GM12878 (cell line): Measurements from ENCODE around the gene AIF1. TPM values are rescaled to one million over a fixed set of nuclear protein-coding genes. Genes with fewer than 3 reads are reported as not detected.

Experiments used
- ATF7 ChIP-seq: fragments of 450-650 bp; IDR thresholded peaks from 2 replicates; pipeline ENCODE4 v1.6.1; 2016; ENCODE audit warnings: low read depth, mild to moderate bottlenecking
- BACH1 ChIP-seq: fragments of 450-650 bp; IDR thresholded peaks from 2 replicates; pipeline ENCODE4 v1.6.1; 2017; ENCODE audit warnings: mild to moderate bottlenecking, borderline replicate concordance
- BCL11A ChIP-seq: IDR thresholded peaks from 2 replicates; pipeline ENCODE4 v1.6.1; 2011; ENCODE audit warnings: low read depth, low read length
- EGR1 ChIP-seq, 2 experiments: IDR thresholded peaks; 1 replicate in 1 of 2; 2 replicates in 1 of 2; pipeline ENCODE4 v1.6.1; 2011 to 2012; ENCODE audit warnings: low read depth in 2 of 2, low read length in 2 of 2, borderline replicate concordance in 1 of 2, mild to moderate bottlenecking in 1 of 2, moderate library complexity in 1 of 2
- FOXK2 ChIP-seq: fragments of 450-650 bp; IDR thresholded peaks from 2 replicates; pipeline ENCODE4 v1.6.1; 2017; ENCODE audit warnings: mild to moderate bottlenecking, moderate library complexity
- GABPA ChIP-seq: IDR thresholded peaks from 2 replicates; pipeline ENCODE4 v1.6.1; 2014; ENCODE audit warnings: antibody characterized with exemption, low read depth, mild to moderate bottlenecking, inconsistent platforms
- HCFC1 ChIP-seq: fragments of 150-350 bp; IDR thresholded peaks from 2 replicates; pipeline ENCODE4 v1.6.1; 2014; ENCODE audit warnings: low read length
- IKZF2 ChIP-seq, 2 experiments: fragments of 450-650 bp; IDR thresholded peaks; 2 replicates each; pipeline ENCODE4 v1.6.1; 2017; ENCODE audit warnings: mild to moderate bottlenecking in 2 of 2, moderate library complexity in 2 of 2
- JUND ChIP-seq: IDR thresholded peaks from 2 replicates; pipeline ENCODE4 v1.6.1; 2012; ENCODE audit warnings: low read depth, mild to moderate bottlenecking, low read length, improper control_type of control experiment, moderate library complexity
- KDM1A ChIP-seq: fragments of 200-600 bp; sonication (generic); IDR thresholded peaks from 2 replicates; pipeline ENCODE4 v1.6.1; 2016; ENCODE audit warnings: borderline replicate concordance
- MEF2A ChIP-seq: IDR thresholded peaks from 2 replicates; pipeline ENCODE4 v1.6.1; 2011; ENCODE audit warnings: low read depth, mild to moderate bottlenecking, low read length, moderate library complexity; ENCODE audit not compliant: insufficient read depth
- MTA3 ChIP-seq: IDR thresholded peaks from 2 replicates; pipeline ENCODE4 v1.6.1; 2012; ENCODE audit warnings: low read length, inconsistent platforms, borderline replicate concordance
- MYB ChIP-seq: fragments of 150-350 bp; IDR thresholded peaks from 2 replicates; pipeline ENCODE4 v1.6.1; 2014; ENCODE audit warnings: mild to moderate bottlenecking, low read depth, low read length, borderline replicate concordance
- POLR2A ChIP-seq: IDR thresholded peaks from 2 replicates; pipeline ENCODE4 v1.6.1; 2011; ENCODE audit warnings: low read depth, mild to moderate bottlenecking, low read length
- POLR2AphosphoS2 ChIP-seq: IDR thresholded peaks from 2 replicates; pipeline ENCODE4 v1.6.1; 2011; ENCODE audit warnings: low read depth, mild to moderate bottlenecking, low read length, improper control_type of control experiment, moderate library complexity
- RAD51 ChIP-seq: fragments of 450-650 bp; IDR thresholded peaks from 2 replicates; pipeline ENCODE4 v1.6.1; 2016; ENCODE audit warnings: moderate library complexity, mild to moderate bottlenecking, inconsistent platforms
- RCOR1 ChIP-seq: conservative IDR thresholded peaks from 2 replicates; pipeline ENCODE4 v1.6.1; 2012; ENCODE audit warnings: low read depth, low read length, improper control_type of control experiment
- TCF12 ChIP-seq: IDR thresholded peaks from 2 replicates; pipeline ENCODE4 v1.6.1; 2011; ENCODE audit warnings: low read depth, mild to moderate bottlenecking, low read length
- ZNF217 ChIP-seq: fragments of 450-650 bp; IDR thresholded peaks from 2 replicates; pipeline ENCODE4 v1.6.1; 2017; ENCODE audit warnings: antibody characterized with exemption, mild to moderate bottlenecking
- ZZZ3 ChIP-seq: IDR thresholded peaks from 2 replicates; pipeline ENCODE4 v1.6.1; 2011; ENCODE audit warnings: low read depth; ENCODE audit not compliant: control insufficient read depth, insufficient read length
- polyA plus RNA-seq, 11 experiments: library from polyadenylated mRNA; depleted of rRNA in 4 of 11; unstranded in 6 of 11; stranded (reverse) in 5 of 11; fragments of >200 nt; fragmentation: Nextera tagmentation in 4 of 11; fragmentation: Illumina TruSeq in 1 of 11; extraction: Ambion mirVana in 4 of 11; extraction: Trizol in 1 of 11; gene quantifications; 1 replicate in 1 of 11; 2 replicates in 10 of 11; pipeline versions ENCODE4 v1.2.1 to v1.2.3, GENCODE V29; 2011 to 2016; ENCODE audit warnings: inconsistent platforms in 2 of 11, missing spikeins in 2 of 11, low read depth in 1 of 11
- total RNA-seq, 4 experiments: library from RNA; depleted of rRNA in 3 of 4; stranded (reverse); fragments of >200 nt in 3 of 4; fragmentation: Illumina TruSeq in 1 of 4; extraction: Trizol in 1 of 4; gene quantifications; 2 replicates each; pipeline versions ENCODE4 v1.2.1 to v1.2.3, GENCODE V29; 2013 to 2021
- TF ChIP-seq, protein P1 (sequence below): fragments of 450-650 bp; conservative IDR thresholded peaks from 2 replicates; pipeline ENCODE4 v1.6.1; 2017; ENCODE audit warnings: mild to moderate bottlenecking, moderate library complexity
- TF ChIP-seq, protein P2 (sequence below): fragments of 150-350 bp; IDR thresholded peaks from 2 replicates; pipeline ENCODE4 v1.6.1; 2014; ENCODE audit warnings: mild to moderate bottlenecking, low read depth, low read length
- TF ChIP-seq, protein P3 (sequence below): fragments of 450-650 bp; IDR thresholded peaks from 2 replicates; pipeline ENCODE4 v1.6.1; 2017; ENCODE audit warnings: mild to moderate bottlenecking, moderate library complexity

AIF1 gene
- total and polyA plus RNA-seq, 10 of the 15 experiments (the other 5 are each of a cell fraction or from before 2014, with no cell fraction given) = 1.9 to 256 (median 134) TPM

DNA sequence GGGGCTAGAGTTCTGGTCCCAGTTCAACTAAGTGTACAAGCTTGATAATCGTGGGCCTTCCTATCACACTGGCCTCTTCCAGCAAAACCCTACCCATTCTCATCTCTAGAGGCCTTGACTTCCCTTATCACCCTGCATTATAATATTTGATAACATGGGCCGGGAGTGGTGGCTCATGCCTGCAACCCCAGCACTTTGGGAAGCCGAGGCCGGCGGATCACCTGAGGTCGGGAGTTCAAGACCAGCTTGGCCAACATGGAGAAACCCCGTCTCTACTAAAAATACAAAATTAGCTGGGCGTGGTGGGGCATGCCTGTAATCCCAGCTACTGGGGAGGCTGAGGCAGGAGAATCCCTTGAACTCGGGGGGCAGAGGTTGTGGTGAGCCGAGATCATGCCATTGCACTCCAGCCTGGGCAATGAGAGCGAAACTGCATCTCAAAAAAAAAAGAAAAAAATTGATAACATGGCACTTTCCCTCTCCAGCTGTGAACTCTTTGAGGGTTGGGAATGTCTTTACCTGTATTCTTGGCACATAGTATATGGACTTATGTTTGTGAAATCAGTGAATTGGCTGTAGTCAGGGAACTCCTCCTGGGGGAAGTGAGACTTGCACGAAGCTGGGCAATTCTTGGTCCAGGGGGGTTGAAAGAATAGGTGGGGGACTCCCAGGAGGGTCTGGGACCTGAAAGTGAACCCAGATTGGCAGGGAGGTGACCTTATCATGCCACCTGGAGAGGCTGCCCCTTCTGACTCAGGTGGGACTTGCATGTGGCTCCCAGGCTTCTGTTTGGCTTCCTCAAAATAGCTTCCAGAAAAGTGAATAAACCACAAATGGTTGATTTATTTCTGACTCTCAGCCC is 46.5 kb downstream of the AIF1 start (continued):
- TF ChIP-seq POLR2AphosphoS2 (no peak), RAD51 (no peak), ATF7 (no peak), MEF2A (0 out of 2 replicates have a peak, but pooled peaks have one; percentile 38), FOXK2 (no peak), GABPA (no peak), JUND (no peak), ZZZ3 (no peak), EGR1 (IDR thresholded peaks at IDR 0.05; ENCODE audit: borderline replicate concordance in 1 of 2, low read depth in 2 of 2, low read length in 2 of 2) (no peak), KDM1A (no peak), IKZF2 (IDR thresholded peaks at IDR 0.05) (peak in 1 of 2 experiments; percentile 13; a peak in 2 of 4 replicates), TCF12 (0 out of 2 replicates have a peak, but pooled peaks have one; percentile 15), HCFC1 (no peak), BCL11A (0 out of 2 replicates have a peak, but pooled peaks have one; percentile 10), BACH1 (no peak), ZNF217 (no peak), RCOR1 (no peak), POLR2A (no peak), MYB (no peak), MTA3 (no peak)
- TF ChIP-seq, protein P1, sequence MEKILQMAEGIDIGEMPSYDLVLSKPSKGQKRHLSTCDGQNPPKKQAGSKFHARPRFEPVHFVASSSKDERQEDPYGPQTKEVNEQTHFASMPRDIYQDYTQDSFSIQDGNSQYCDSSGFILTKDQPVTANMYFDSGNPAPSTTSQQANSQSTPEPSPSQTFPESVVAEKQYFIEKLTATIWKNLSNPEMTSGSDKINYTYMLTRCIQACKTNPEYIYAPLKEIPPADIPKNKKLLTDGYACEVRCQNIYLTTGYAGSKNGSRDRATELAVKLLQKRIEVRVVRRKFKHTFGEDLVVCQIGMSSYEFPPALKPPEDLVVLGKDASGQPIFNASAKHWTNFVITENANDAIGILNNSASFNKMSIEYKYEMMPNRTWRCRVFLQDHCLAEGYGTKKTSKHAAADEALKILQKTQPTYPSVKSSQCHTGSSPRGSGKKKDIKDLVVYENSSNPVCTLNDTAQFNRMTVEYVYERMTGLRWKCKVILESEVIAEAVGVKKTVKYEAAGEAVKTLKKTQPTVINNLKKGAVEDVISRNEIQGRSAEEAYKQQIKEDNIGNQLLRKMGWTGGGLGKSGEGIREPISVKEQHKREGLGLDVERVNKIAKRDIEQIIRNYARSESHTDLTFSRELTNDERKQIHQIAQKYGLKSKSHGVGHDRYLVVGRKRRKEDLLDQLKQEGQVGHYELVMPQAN = no peak
- TF ChIP-seq, protein P2, sequence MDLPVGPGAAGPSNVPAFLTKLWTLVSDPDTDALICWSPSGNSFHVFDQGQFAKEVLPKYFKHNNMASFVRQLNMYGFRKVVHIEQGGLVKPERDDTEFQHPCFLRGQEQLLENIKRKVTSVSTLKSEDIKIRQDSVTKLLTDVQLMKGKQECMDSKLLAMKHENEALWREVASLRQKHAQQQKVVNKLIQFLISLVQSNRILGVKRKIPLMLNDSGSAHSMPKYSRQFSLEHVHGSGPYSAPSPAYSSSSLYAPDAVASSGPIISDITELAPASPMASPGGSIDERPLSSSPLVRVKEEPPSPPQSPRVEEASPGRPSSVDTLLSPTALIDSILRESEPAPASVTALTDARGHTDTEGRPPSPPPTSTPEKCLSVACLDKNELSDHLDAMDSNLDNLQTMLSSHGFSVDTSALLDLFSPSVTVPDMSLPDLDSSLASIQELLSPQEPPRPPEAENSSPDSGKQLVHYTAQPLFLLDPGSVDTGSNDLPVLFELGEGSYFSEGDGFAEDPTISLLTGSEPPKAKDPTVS = no peak
- TF ChIP-seq, protein P3, sequence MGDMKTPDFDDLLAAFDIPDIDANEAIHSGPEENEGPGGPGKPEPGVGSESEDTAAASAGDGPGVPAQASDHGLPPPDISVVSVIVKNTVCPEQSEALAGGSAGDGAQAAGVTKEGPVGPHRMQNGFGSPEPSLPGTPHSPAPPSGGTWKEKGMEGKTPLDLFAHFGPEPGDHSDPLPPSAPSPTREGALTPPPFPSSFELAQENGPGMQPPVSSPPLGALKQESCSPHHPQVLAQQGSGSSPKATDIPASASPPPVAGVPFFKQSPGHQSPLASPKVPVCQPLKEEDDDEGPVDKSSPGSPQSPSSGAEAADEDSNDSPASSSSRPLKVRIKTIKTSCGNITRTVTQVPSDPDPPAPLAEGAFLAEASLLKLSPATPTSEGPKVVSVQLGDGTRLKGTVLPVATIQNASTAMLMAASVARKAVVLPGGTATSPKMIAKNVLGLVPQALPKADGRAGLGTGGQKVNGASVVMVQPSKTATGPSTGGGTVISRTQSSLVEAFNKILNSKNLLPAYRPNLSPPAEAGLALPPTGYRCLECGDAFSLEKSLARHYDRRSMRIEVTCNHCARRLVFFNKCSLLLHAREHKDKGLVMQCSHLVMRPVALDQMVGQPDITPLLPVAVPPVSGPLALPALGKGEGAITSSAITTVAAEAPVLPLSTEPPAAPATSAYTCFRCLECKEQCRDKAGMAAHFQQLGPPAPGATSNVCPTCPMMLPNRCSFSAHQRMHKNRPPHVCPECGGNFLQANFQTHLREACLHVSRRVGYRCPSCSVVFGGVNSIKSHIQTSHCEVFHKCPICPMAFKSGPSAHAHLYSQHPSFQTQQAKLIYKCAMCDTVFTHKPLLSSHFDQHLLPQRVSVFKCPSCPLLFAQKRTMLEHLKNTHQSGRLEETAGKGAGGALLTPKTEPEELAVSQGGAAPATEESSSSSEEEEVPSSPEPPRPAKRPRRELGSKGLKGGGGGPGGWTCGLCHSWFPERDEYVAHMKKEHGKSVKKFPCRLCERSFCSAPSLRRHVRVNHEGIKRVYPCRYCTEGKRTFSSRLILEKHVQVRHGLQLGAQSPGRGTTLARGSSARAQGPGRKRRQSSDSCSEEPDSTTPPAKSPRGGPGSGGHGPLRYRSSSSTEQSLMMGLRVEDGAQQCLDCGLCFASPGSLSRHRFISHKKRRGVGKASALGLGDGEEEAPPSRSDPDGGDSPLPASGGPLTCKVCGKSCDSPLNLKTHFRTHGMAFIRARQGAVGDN = no peak
